ENCODE data around the gene PPIL4. TPM values are rescaled to one million over a fixed set of nuclear protein-coding genes. Genes with fewer than 3 reads are reported as not detected.
"Not testable (repeated sequence)": the region's sequence is repeated elsewhere in the genome, so short reads cannot be mapped to it uniquely, and the experiment has no call there.

Gene PPIL4
- total RNA-seq, 6 donors from 2014 or later = 15.1 to 50.6 (median 21.8) TPM

GRCh38 chr6:149501201-149501600 is 44.6 kb downstream of the PPIL4 start:
- no peak for TF ChIP-seq EP300 (IDR thresholded peaks at IDR 0.05)
- TF ChIP-seq CTCF (IDR thresholded peaks at IDR 0.05) = no peak
- no peak for TF ChIP-seq POLR2A (IDR thresholded peaks at IDR 0.05)
- TF ChIP-seq POLR2AphosphoS5 (IDR thresholded peaks at IDR 0.05) = no peak
- DNase-seq (no peak), ATAC-seq (ENCODE audit: low FRiP score in 2 of 2) (no peak)
- 86 to 100% methylated on average over 1 of the region's 1 CpG for WGBS, 2 donors
- Histone ChIP-seq H3K9me3 (no peaks in the 10 kb centered on the region), H3K4me3 (no peak overlapping the region), H3K36me3 (peaks cover 0 to 9% (median 0%) of the 10 kb centered on the region in 4 donors), H3K27me3 (no peaks in the 10 kb centered on the region), H3K27ac (no peak overlapping the region), H3K4me1 (no peaks in the 10 kb centered on the region)

GRCh38 chr6:149500096-149500495 is 45.7 kb downstream of the PPIL4 start:
- Histone ChIP-seq H3K4me1 (no peaks in the 10 kb centered on the region), H3K4me3 (no peak overlapping the region), H3K27me3 (no peaks in the 10 kb centered on the region), H3K9me3 (no peaks in the 10 kb centered on the region), H3K36me3 (peaks cover 0 to 5% (median 0%) of the 10 kb centered on the region in 4 donors), H3K27ac (peak overlapping the region in 1 of 4 donors; percentile 19)
- 88% methylated on average over 1 of the region's 1 CpG for WGBS, 2 donors
- no peak for TF ChIP-seq CTCF (IDR thresholded peaks at IDR 0.05)
- TF ChIP-seq EP300 (IDR thresholded peaks at IDR 0.05) = no peak
- no peak for TF ChIP-seq POLR2AphosphoS5 (IDR thresholded peaks at IDR 0.05)
- TF ChIP-seq POLR2A (IDR thresholded peaks at IDR 0.05) = no peak
- no peak for DNase-seq
- no peak for ATAC-seq (ENCODE audit: low FRiP score in 2 of 2)

GRCh38 chr6:149499066-149499465 is 46.8 kb downstream of the PPIL4 start:
- 73 to 74% methylated on average over 3 of the region's 3 CpGs for WGBS, 2 donors
- DNase-seq (no peak), ATAC-seq (ENCODE audit: low FRiP score in 2 of 2) (peak in 1 of 2 donors; percentile 36)
- Histone ChIP-seq H3K27ac (peak overlapping the region in 1 of 4 donors; percentile 19), H3K36me3 (peaks cover 0 to 5% (median 0%) of the 10 kb centered on the region in 4 donors), H3K9me3 (no peaks in the 10 kb centered on the region), H3K4me3 (no peak overlapping the region), H3K27me3 (no peaks in the 10 kb centered on the region), H3K4me1 (no peaks in the 10 kb centered on the region)
- no peak for TF ChIP-seq EP300 (IDR thresholded peaks at IDR 0.05)
- TF ChIP-seq POLR2A (IDR thresholded peaks at IDR 0.05) = peak in 1 of 4 donors; percentile 54

- ATAC-seq (ENCODE audit: low FRiP score in 2 of 2) (no peak), DNase-seq (no peak)
- Histone ChIP-seq H3K9me3 (no peaks in the 10 kb centered on the region), H3K36me3 (no peaks in the 10 kb centered on the region), H3K4me1 (no peaks in the 10 kb centered on the region), H3K4me3 (no peak overlapping the region), H3K27me3 (no peaks in the 10 kb centered on the region), H3K27ac (no peak overlapping the region)
- no peak for TF ChIP-seq POLR2A (IDR thresholded peaks at IDR 0.05)
- no peak for TF ChIP-seq POLR2AphosphoS5 (IDR thresholded peaks at IDR 0.05)
- TF ChIP-seq EP300 (IDR thresholded peaks at IDR 0.05) = no peak
- TF ChIP-seq CTCF (IDR thresholded peaks at IDR 0.05) = no peak
- WGBS, 2 donors = 92 to 96% methylated on average over 2 of the region's 2 CpGs
These were observed 48.5 kb downstream of the PPIL4 start for GRCh38 chr6:149497365-149497764.

GRCh38 chr6:149496597-149496996 is 49.2 kb downstream of the PPIL4 start:
- 90 to 91% methylated on average over 6 of the region's 6 CpGs for WGBS, 2 donors
- DNase-seq; H3K4me3 ChIP-seq; ATAC-seq (ENCODE audit: low FRiP score in 2 of 2); H3K27ac ChIP-seq; H3K36me3 ChIP-seq; H3K27me3 ChIP-seq; H3K9me3 ChIP-seq; H3K4me1 ChIP-seq: not testable (repeated sequence)

- not testable (repeated sequence) for ATAC-seq (ENCODE audit: low FRiP score in 2 of 2); H3K4me3 ChIP-seq; DNase-seq; H3K4me1 ChIP-seq; H3K36me3 ChIP-seq; H3K27me3 ChIP-seq; H3K9me3 ChIP-seq; H3K27ac ChIP-seq
- 75 to 91% methylated on average over 11 of the region's 11 CpGs for WGBS, 2 donors
These were observed 50.4 kb downstream of the PPIL4 start for GRCh38 chr6:149495349-149496016.

GRCh38 chr6:149494810-149495209 is 51.0 kb downstream of the PPIL4 start:
- H3K4me1 ChIP-seq; H3K36me3 ChIP-seq; H3K27me3 ChIP-seq; H3K4me3 ChIP-seq; H3K27ac ChIP-seq; DNase-seq; H3K9me3 ChIP-seq; ATAC-seq (ENCODE audit: low FRiP score in 2 of 2): not testable (repeated sequence)
- WGBS, 2 donors = 86 to 88% methylated on average over 4 of the region's 4 CpGs
